ENCODE data around the gene ACAA2. TPM values are rescaled to one million over a fixed set of nuclear protein-coding genes. Genes with fewer than 3 reads are reported as not detected.

ACAA2 gene
- total and polyA plus RNA-seq, 2 experiments from 2014 or later = 91.1 to 126 TPM

DNA sequence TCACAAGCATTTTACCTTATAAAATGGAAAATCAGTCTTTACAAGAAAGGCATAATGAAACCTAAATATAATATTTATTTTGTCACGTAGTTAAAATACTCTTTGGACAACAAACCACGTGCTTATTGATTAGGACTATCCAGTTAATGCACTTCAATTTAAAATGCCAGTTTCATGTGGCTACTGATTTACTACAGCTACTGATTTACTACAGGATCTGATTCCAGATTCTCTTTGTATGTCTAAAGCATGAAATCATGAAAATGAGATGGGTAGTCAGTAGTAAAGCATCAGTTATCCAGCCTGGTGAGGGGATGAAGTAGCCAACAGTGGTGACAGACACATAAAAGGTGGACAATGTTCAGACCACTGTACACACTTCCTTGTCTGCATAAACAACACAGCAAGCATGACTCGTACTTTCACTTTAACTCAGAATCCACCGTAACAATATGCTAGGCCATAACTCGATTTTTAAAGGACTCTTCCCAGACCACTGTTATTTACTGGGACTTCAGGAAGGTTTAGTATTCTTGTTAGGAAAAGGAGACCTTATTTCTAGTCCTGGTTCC is 24.9 kb downstream of the ACAA2 start (continued):
- TF ChIP-seq, protein P1, sequence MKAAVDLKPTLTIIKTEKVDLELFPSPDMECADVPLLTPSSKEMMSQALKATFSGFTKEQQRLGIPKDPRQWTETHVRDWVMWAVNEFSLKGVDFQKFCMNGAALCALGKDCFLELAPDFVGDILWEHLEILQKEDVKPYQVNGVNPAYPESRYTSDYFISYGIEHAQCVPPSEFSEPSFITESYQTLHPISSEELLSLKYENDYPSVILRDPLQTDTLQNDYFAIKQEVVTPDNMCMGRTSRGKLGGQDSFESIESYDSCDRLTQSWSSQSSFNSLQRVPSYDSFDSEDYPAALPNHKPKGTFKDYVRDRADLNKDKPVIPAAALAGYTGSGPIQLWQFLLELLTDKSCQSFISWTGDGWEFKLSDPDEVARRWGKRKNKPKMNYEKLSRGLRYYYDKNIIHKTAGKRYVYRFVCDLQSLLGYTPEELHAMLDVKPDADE (IDR thresholded peaks at IDR 0.05) = no peak
- no peak for TF ChIP-seq EZH2 (IDR thresholded peaks at IDR 0.05; ENCODE audit: low read depth, unreplicated experiment)
- TF ChIP-seq NANOG (IDR thresholded peaks at IDR 0.05; ENCODE audit: borderline replicate concordance) = no peak
- TF ChIP-seq EZH2phosphoT487 (IDR thresholded peaks at IDR 0.05; ENCODE audit: unreplicated experiment) = no peak
- TF ChIP-seq ZNF114 (CRISPR knock-in tag; IDR thresholded peaks at IDR 0.05) = no peak
- TF ChIP-seq, protein P2, sequence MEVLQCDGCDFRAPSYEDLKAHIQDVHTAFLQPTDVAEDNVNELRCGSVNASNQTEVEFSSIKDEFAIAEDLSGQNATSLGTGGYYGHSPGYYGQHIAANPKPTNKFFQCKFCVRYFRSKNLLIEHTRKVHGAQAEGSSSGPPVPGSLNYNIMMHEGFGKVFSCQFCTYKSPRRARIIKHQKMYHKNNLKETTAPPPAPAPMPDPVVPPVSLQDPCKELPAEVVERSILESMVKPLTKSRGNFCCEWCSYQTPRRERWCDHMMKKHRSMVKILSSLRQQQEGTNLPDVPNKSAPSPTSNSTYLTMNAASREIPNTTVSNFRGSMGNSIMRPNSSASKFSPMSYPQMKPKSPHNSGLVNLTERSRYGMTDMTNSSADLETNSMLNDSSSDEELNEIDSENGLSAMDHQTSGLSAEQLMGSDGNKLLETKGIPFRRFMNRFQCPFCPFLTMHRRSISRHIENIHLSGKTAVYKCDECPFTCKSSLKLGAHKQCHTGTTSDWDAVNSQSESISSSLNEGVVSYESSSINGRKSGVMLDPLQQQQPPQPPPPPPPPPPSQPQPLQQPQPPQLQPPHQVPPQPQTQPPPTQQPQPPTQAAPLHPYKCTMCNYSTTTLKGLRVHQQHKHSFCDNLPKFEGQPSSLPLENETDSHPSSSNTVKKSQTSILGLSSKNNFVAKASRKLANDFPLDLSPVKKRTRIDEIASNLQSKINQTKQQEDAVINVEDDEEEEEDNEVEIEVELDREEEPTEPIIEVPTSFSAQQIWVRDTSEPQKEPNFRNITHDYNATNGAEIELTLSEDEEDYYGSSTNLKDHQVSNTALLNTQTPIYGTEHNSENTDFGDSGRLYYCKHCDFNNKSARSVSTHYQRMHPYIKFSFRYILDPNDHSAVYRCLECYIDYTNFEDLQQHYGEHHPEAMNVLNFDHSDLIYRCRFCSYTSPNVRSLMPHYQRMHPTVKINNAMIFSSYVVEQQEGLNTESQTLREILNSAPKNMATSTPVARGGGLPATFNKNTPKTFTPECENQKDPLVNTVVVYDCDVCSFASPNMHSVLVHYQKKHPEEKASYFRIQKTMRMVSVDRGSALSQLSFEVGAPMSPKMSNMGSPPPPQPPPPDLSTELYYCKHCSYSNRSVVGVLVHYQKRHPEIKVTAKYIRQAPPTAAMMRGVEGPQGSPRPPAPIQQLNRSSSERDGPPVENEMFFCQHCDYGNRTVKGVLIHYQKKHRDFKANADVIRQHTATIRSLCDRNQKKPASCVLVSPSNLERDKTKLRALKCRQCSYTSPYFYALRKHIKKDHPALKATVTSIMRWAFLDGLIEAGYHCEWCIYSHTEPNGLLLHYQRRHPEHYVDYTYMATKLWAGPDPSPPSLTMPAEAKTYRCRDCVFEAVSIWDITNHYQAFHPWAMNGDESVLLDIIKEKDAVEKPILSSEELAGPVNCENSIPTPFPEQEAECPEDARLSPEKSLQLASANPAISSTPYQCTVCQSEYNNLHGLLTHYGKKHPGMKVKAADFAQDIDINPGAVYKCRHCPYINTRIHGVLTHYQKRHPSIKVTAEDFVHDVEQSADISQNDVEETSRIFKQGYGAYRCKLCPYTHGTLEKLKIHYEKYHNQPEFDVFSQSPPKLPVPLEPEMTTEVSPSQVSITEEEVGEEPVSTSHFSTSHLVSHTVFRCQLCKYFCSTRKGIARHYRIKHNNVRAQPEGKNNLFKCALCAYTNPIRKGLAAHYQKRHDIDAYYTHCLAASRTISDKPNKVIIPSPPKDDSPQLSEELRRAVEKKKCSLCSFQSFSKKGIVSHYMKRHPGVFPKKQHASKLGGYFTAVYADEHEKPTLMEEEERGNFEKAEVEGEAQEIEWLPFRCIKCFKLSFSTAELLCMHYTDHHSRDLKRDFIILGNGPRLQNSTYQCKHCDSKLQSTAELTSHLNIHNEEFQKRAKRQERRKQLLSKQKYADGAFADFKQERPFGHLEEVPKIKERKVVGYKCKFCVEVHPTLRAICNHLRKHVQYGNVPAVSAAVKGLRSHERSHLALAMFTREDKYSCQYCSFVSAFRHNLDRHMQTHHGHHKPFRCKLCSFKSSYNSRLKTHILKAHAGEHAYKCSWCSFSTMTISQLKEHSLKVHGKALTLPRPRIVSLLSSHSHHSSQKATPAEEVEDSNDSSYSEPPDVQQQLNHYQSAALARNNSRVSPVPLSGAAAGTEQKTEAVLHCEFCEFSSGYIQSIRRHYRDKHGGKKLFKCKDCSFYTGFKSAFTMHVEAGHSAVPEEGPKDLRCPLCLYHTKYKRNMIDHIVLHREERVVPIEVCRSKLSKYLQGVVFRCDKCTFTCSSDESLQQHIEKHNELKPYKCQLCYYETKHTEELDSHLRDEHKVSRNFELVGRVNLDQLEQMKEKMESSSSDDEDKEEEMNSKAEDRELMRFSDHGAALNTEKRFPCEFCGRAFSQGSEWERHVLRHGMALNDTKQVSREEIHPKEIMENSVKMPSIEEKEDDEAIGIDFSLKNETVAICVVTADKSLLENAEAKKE (CRISPR knock-in tag; IDR thresholded peaks at IDR 0.05) = no peak
- no peak for TF ChIP-seq POLR2AphosphoS5 (IDR thresholded peaks at IDR 0.05; ENCODE audit: low read depth)

DNA sequence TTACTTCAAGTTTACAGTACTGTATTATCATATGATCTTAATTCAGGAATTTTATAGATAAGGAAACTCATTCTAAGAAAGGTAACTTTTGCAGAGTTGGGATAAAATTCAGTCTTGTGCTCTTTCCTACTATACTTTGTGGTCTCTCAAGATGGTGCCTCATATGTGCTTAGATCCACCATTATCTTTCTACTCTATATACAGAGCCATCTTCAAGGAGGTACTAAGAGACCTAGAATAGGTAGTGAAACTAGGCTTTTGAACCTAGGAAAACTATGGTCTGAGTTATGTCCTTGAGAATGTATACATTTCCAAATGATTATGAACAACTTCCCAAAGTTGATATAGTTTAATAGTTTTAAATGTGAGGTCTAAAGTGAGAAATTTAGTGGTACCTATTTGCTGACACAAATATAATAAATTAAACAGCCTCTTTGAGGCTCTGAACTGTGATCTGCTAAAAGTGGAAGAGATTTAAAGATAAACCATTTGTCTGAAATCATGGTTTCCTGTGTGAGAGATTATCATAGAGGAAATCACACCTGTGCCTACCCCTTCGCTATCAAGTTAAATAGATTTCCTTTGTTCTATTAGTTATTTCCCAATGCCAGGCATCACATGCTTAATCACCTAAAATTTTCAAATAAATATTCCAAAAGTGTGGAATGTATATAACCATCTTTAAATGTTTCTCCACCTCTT is 27.2 kb downstream of the ACAA2 start:
- no peak overlapping the region for H3K4me3 Mint-ChIP-seq
- H3K4me2 ChIP-seq = no peak overlapping the region
- TF ChIP-seq NANOG (IDR thresholded peaks at IDR 0.05; ENCODE audit: borderline replicate concordance) = no peak
- TF ChIP-seq STAT1 (IDR thresholded peaks at IDR 0.05; ENCODE audit: unreplicated experiment) = no peak
- no peak for TF ChIP-seq POLR2AphosphoS5 (IDR thresholded peaks at IDR 0.05; ENCODE audit: low read depth)
- TF ChIP-seq EZH2phosphoT487 (IDR thresholded peaks at IDR 0.05; ENCODE audit: unreplicated experiment) = no peak
- TF ChIP-seq, protein P3, sequence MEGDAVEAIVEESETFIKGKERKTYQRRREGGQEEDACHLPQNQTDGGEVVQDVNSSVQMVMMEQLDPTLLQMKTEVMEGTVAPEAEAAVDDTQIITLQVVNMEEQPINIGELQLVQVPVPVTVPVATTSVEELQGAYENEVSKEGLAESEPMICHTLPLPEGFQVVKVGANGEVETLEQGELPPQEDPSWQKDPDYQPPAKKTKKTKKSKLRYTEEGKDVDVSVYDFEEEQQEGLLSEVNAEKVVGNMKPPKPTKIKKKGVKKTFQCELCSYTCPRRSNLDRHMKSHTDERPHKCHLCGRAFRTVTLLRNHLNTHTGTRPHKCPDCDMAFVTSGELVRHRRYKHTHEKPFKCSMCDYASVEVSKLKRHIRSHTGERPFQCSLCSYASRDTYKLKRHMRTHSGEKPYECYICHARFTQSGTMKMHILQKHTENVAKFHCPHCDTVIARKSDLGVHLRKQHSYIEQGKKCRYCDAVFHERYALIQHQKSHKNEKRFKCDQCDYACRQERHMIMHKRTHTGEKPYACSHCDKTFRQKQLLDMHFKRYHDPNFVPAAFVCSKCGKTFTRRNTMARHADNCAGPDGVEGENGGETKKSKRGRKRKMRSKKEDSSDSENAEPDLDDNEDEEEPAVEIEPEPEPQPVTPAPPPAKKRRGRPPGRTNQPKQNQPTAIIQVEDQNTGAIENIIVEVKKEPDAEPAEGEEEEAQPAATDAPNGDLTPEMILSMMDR (conservative IDR thresholded peaks at IDR 0.05; ENCODE audit: low read depth in 2 of 2) = no peak
- TF ChIP-seq, protein P1 (IDR thresholded peaks at IDR 0.05) = no peak
- TF ChIP-seq JUNB (IDR thresholded peaks at IDR 0.05; ENCODE audit: unreplicated experiment) = no peak
- no peak for TF ChIP-seq EZH2 (IDR thresholded peaks at IDR 0.05; ENCODE audit: low read depth, unreplicated experiment)
- peaks cover 74% of the 10 kb centered on the region for H3K36me3 Mint-ChIP-seq (ENCODE audit: low read depth)
- H3K27ac Mint-ChIP-seq = no peak overlapping the region
- H3K4me3 ChIP-seq = no peak overlapping the region
- ATAC-seq = no peak
- H3K9me3 Mint-ChIP-seq = no peaks in the 10 kb centered on the region
- H2AFZ ChIP-seq = no peak overlapping the region
- H3K27me3 ChIP-seq (ENCODE audit: insufficient read depth) = no peaks in the 10 kb centered on the region
- no peaks in the 10 kb centered on the region for H3K4me1 Mint-ChIP-seq
- DNase-seq (ENCODE audit: low spot score) = no peak
- H4K20me1 ChIP-seq (replicated peaks; ENCODE audit: insufficient read depth) = peaks cover 3% of the 10 kb centered on the region
- no peaks in the 10 kb centered on the region for H3K9me2 ChIP-seq (ENCODE audit: insufficient read depth)
- no peaks in the 10 kb centered on the region for H3K79me2 ChIP-seq (replicated peaks; ENCODE audit: insufficient read depth)
- no peaks in the 10 kb centered on the region for H3K4me1 ChIP-seq (ENCODE audit: insufficient read depth)
- peaks cover 55% of the 10 kb centered on the region for H3K36me3 ChIP-seq (ENCODE audit: insufficient read depth)
- H3K27ac ChIP-seq (ENCODE audit: low read depth) = no peak overlapping the region
- H3F3A ChIP-seq (replicated peaks; ENCODE audit: low read depth) = no peaks in the 10 kb centered on the region
- no peaks in the 10 kb centered on the region for H3K27me3 Mint-ChIP-seq (ENCODE audit: insufficient read depth, low read depth, poor library complexity)

All from GM23338 (cell line).